ENCODE measurements around the gene WBP2. TPM values are rescaled to one million over a fixed set of nuclear protein-coding genes. Genes with fewer than 3 reads are reported as not detected.

WBP2 gene
- total and polyA plus RNA-seq, 9 of the 15 experiments (the other 6 are each of a cell fraction or from before 2014, with no cell fraction given): 2.2 to 74.3 (median 20.0) TPM

GRCh38 chr17:75881678-75882454 lies 26.7 kb upstream of the WBP2 start:
- no peak overlapping the region for H3K4me3 ChIP-seq
- in situ Hi-C loops (cut with MboI) (no loop called here), intact Hi-C loops (cut with micrococcal nuclease) (no loop called here)
- peak overlapping the region in 1 of 2 experiments; percentile 83; a peak in 2 of 4 replicates for H3K9ac ChIP-seq (ENCODE audit: insufficient read depth in 1 of 2, low read depth in 2 of 2, low read length in 2 of 2)
- ChIA-PET POLR2A (interaction anchor here (0.6 to 15.8 kb wide), 3 partner anchors 11 to 97 kb away, joined by 3 to 169 read pairs (median 3); partner anchors contain the start of genes TRIM65 and UNK), CTCF (ENCODE audit: low intra/inter-chr PET ratio) (no interaction called here)
- H3K9me3 ChIP-seq (replicated peaks; ENCODE audit: control insufficient read depth, insufficient read depth, low read depth, low read length): no peaks in the 10 kb centered on the region
- no peak overlapping the region for H3K27ac ChIP-seq (ENCODE audit: extremely low read depth, low read depth, low read length)
- no peaks in the 10 kb centered on the region for H3K36me3 ChIP-seq (ENCODE audit: control insufficient read depth, insufficient read depth, low read length)
- 46% methylated on average over 14 of the region's 15 CpGs for WGBS (ENCODE audit: insufficient coverage, low coverage, missing lambda C conversion rate)
- FAIRE-seq (no peak), DNase-seq (ENCODE audit: extremely low read depth in 1 of 4, low spot score in 3 of 4) (no peak), ATAC-seq (no peak)
- H3K4me1 ChIP-seq (replicated peaks in 1 of 2; ENCODE audit: control insufficient read depth in 2 of 2, insufficient read depth in 2 of 2, low read length in 2 of 2): peaks cover 6 to 38% of the 10 kb centered on the region in 2 experiments; a peak in 4 of 5 replicates
- H3K79me2 ChIP-seq (ENCODE audit: control insufficient read depth, insufficient read depth, low read length): no peaks in the 10 kb centered on the region
- BruUV-seq (replicated peaks): no TSS peak
- H2AFZ ChIP-seq (ENCODE audit: low read depth, low read length): no peak overlapping the region
- no peak overlapping the region for H3K4me2 ChIP-seq (ENCODE audit: insufficient read depth, low read length)
- no peaks in the 10 kb centered on the region for H4K20me1 ChIP-seq (replicated peaks; ENCODE audit: control insufficient read depth, insufficient read depth, low read length)
- H3K27me3 ChIP-seq (ENCODE audit: control insufficient read depth in 2 of 2, insufficient read depth in 2 of 2, low read length in 2 of 2): no peaks in the 10 kb centered on the region
- no peaks in the 10 kb centered on the region for H3K9me1 ChIP-seq (ENCODE audit: control insufficient read depth, insufficient read depth, low read length)
- no peak for TF ChIP-seq HES1 (IDR thresholded peaks at IDR 0.05; ENCODE audit: low read depth)

- WGBS (ENCODE audit: insufficient coverage, low coverage, missing lambda C conversion rate): 67% methylated on average over 7 of the region's 7 CpGs
- in situ Hi-C loops (cut with MboI) (no loop called here), intact Hi-C loops (cut with micrococcal nuclease) (no loop called here)
- no TSS peak for BruUV-seq (replicated peaks)
- DNase-seq (ENCODE audit: extremely low read depth in 1 of 4, low spot score in 3 of 4) (no peak), ATAC-seq (no peak), FAIRE-seq (no peak)
- no peak overlapping the region for H3K4me3 ChIP-seq
- H3K27me3 ChIP-seq (ENCODE audit: control insufficient read depth in 2 of 2, insufficient read depth in 2 of 2, low read length in 2 of 2): no peaks in the 10 kb centered on the region
- no peak overlapping the region for H3K4me2 ChIP-seq (ENCODE audit: insufficient read depth, low read length)
- no peaks in the 10 kb centered on the region for H3K9me3 ChIP-seq (replicated peaks; ENCODE audit: control insufficient read depth, insufficient read depth, low read depth, low read length)
- no peaks in the 10 kb centered on the region for H3K9me1 ChIP-seq (ENCODE audit: control insufficient read depth, insufficient read depth, low read length)
- CTCF ChIA-PET (ENCODE audit: low intra/inter-chr PET ratio): no interaction called here
- TF ChIP-seq CHAMP1 (IDR thresholded peaks at IDR 0.05): no peak
- no peak for TF ChIP-seq SREBF1 (IDR thresholded peaks at IDR 0.05; ENCODE audit: borderline replicate concordance, low read depth, low read length)
- no peak for TF ChIP-seq MED1 (CRISPR knock-in tag; IDR thresholded peaks at IDR 0.05; ENCODE audit: borderline replicate concordance)
- TF ChIP-seq MAFK (IDR thresholded peaks at IDR 0.05; ENCODE audit: low read length): no peak
- TF ChIP-seq BRD4 (IDR thresholded peaks at IDR 0.05): no peak
- no peak for TF ChIP-seq MLLT1 (IDR thresholded peaks at IDR 0.05)
- no peak for TF ChIP-seq SRF (CRISPR knock-in tag; IDR thresholded peaks at IDR 0.05)
- no peak for TF ChIP-seq ZBTB17 (CRISPR knock-in tag; IDR thresholded peaks at IDR 0.05)
- H3K36me3 ChIP-seq (ENCODE audit: control insufficient read depth, insufficient read depth, low read length): no peaks in the 10 kb centered on the region
- no peaks in the 10 kb centered on the region for H3K79me2 ChIP-seq (ENCODE audit: control insufficient read depth, insufficient read depth, low read length)
- POLR2A ChIA-PET: interaction anchor here (1.1 to 15.8 kb wide), 3 partner anchors 13 to 100 kb away, joined by 3 to 169 read pairs (median 3); partner anchors contain the start of gene TRIM65
- H2AFZ ChIP-seq (ENCODE audit: low read depth, low read length): no peak overlapping the region
- no peak overlapping the region for H3K27ac ChIP-seq (ENCODE audit: extremely low read depth, low read depth, low read length)
- H3K9ac ChIP-seq (ENCODE audit: insufficient read depth in 1 of 2, low read depth in 2 of 2, low read length in 2 of 2): peak overlapping the region in 1 of 2 experiments; percentile 28; a peak in 1 of 4 replicates
- peaks cover 3 to 46% of the 10 kb centered on the region in 2 experiments; a peak in 4 of 5 replicates for H3K4me1 ChIP-seq (replicated peaks in 1 of 2; ENCODE audit: control insufficient read depth in 2 of 2, insufficient read depth in 2 of 2, low read length in 2 of 2)
- H4K20me1 ChIP-seq (replicated peaks; ENCODE audit: control insufficient read depth, insufficient read depth, low read length): no peaks in the 10 kb centered on the region
Measured at GRCh38 chr17:75880266-75880665, 25.1 kb upstream of the WBP2 start.

All from K562 (cell line).